HCT116 (cell line): Measurements from ENCODE around the gene IGDCC3. TPM values are rescaled to one million over a fixed set of nuclear protein-coding genes. Genes with fewer than 3 reads are reported as not detected.

Experiments
- ATAC-seq: fragments of 200-7000 bp; cut with Tn5 transposase; 2 replicates; pipeline ENCODE4 v1.9.1; 2020; ENCODE audit warnings: mild to moderate bottlenecking, moderate library complexity
- BruUV-seq: library from RNA; stranded (reverse); fragments of 400-500 nt; replicated peaks from 2 replicates; lab custom pipeline; 2021; lab: Mats Ljungman, UMichigan
- CTCF ChIA-PET: fragments of 300-600 bp; sonication (Branson Sonifier 250); formaldehyde crosslinking; loops from one replicate; lab custom pipeline; 2021; ENCODE audit warnings: antibody characterized with exemption; lab: Charles Lee
- POLR2A ChIA-PET: fragments of 300-600, 350-600 bp; sonication (Branson Sonifier 250); formaldehyde crosslinking; loops from one replicate; lab custom pipeline; 2021; ENCODE audit warnings: antibody characterized with exemption; lab: Charles Lee
- RAD21 ChIA-PET, 2 experiments: fragments of 300-600 bp; sonication (Branson Sonifier 250); formaldehyde crosslinking; loops; one replicate each; lab custom pipeline; 2023; ENCODE audit warnings: low total read pairs in 2 of 2; ENCODE audit not compliant: uncharacterized antibody in 2 of 2, unreplicated experiment in 2 of 2, low non-redundant PET in 1 of 2; lab: Charles Lee
- DNase-seq: peaks from one replicate; pipeline ENCODE4 v3.0.0-alpha.2; 2010; ENCODE audit warnings: low read depth, low spot score
- H2AFZ ChIP-seq: fragments of 200-600 bp; shearing (Covaris generic), sonication (generic); 2 replicates; pipeline ENCODE4 v1.6.1; 2017; ENCODE audit warnings: low read depth, mixed run types, mixed read lengths, antibody characterized with exemption, low read length; ENCODE audit not compliant: poor library complexity, severe bottlenecking
- H3K27ac ChIP-seq: 2 replicates; pipeline ENCODE4 v1.5.1; 2012; ENCODE audit warnings: low read depth, low read length
- H3K27me3 ChIP-seq: fragments of 200-600 bp; sonication (generic); 2 replicates; pipeline ENCODE4 v1.6.1; 2016; ENCODE audit warnings: mixed run types, low read length, mixed read lengths; ENCODE audit not compliant: insufficient read depth
- H3K36me3 ChIP-seq, 2 experiments: fragments of 200-500 bp in 1 of 2; fragments of 200-600 bp in 1 of 2; sonication (Bioruptor generic) in 1 of 2; sonication (generic) in 1 of 2; 2 replicates each; pipeline versions ENCODE4 v1.5.1 to v1.6.1; 2014 to 2016; ENCODE audit warnings: low read length in 2 of 2, inconsistent platforms in 1 of 2, mixed read lengths in 1 of 2, mixed run types in 1 of 2; ENCODE audit not compliant: insufficient read depth in 2 of 2, control insufficient read depth in 1 of 2
- H3K4me1 ChIP-seq, 2 experiments: fragments of 200-600 bp in 1 of 2; sonication (generic) in 1 of 2; 2 replicates each; pipeline versions ENCODE4 v1.5.1 to v1.6.1; 2012 to 2017; ENCODE audit warnings: low read length in 2 of 2, inconsistent platforms in 1 of 2, mild to moderate bottlenecking in 1 of 2, mixed read lengths in 1 of 2, mixed run types in 1 of 2, moderate library complexity in 1 of 2; ENCODE audit not compliant: insufficient read depth in 2 of 2, control insufficient read depth in 1 of 2
- H3K4me2 ChIP-seq: fragments of 200-600 bp; sonication (generic); 2 replicates; pipeline ENCODE4 v1.6.1; 2017; ENCODE audit warnings: mixed run types, low read length, mixed read lengths
- H3K4me3 ChIP-seq, 2 experiments: fragments of 200-600 bp in 1 of 2; sonication (generic) in 1 of 2; replicated peaks in 1 of 2; 2 replicates each; pipeline ENCODE4 v1.5.1; 2011 to 2016; ENCODE audit warnings: low read length in 2 of 2, control low read depth in 1 of 2, low read depth in 1 of 2, mild to moderate bottlenecking in 1 of 2, mixed read lengths in 1 of 2, mixed run types in 1 of 2
- H3K79me2 ChIP-seq: fragments of 200-600 bp; sonication (generic); 2 replicates; pipeline ENCODE4 v1.6.1; 2017; ENCODE audit warnings: mild to moderate bottlenecking, mixed run types, low read length, moderate library complexity, mixed read lengths; ENCODE audit not compliant: insufficient read depth
- H3K9ac ChIP-seq: fragments of 200-600 bp; sonication (generic); 2 replicates; pipeline ENCODE4 v1.6.1; 2016; ENCODE audit warnings: low read length, mixed read lengths
- H3K9me2 ChIP-seq: fragments of 200-600 bp; sonication (generic), shearing (Covaris generic); 2 replicates; pipeline ENCODE4 v1.6.1; 2017; ENCODE audit warnings: mixed run types, mild to moderate bottlenecking, moderate library complexity; ENCODE audit not compliant: insufficient read depth
- H3K9me3 ChIP-seq, 2 experiments: fragments of 200-500 bp in 1 of 2; fragments of 200-600 bp in 1 of 2; sonication (Bioruptor generic) in 1 of 2; sonication (generic) in 1 of 2; 2 replicates each; pipeline ENCODE4 v1.6.1; 2014 to 2017; ENCODE audit warnings: low read length in 2 of 2, mixed read lengths in 2 of 2, inconsistent platforms in 1 of 2, low read depth in 1 of 2, mild to moderate bottlenecking in 1 of 2, mixed run types in 1 of 2, moderate library complexity in 1 of 2; ENCODE audit not compliant: control insufficient read depth in 1 of 2, insufficient read depth in 1 of 2
- H4K20me1 ChIP-seq: fragments of 200-600 bp; sonication (generic), shearing (Covaris generic); 2 replicates; pipeline ENCODE4 v1.6.1; 2017; ENCODE audit warnings: mixed run types, mild to moderate bottlenecking, moderate library complexity; ENCODE audit not compliant: insufficient read depth
- ATF3 ChIP-seq: IDR thresholded peaks from 2 replicates; pipeline ENCODE4 v1.6.1; 2012
- CEBPB ChIP-seq: IDR thresholded peaks from 2 replicates; pipeline ENCODE4 v1.6.1; 2012; ENCODE audit warnings: low read depth
- EGR1 ChIP-seq: IDR thresholded peaks from 2 replicates; pipeline ENCODE4 v1.6.1; 2012; ENCODE audit warnings: low read depth
- ELF1 ChIP-seq: IDR thresholded peaks from 2 replicates; pipeline ENCODE4 v1.6.1; 2012; ENCODE audit warnings: low read depth, borderline replicate concordance
- EZH2 ChIP-seq: fragments of 200-600 bp; sonication (generic); IDR thresholded peaks from 2 replicates; pipeline ENCODE4 v1.6.1; 2017; ENCODE audit warnings: antibody characterized with exemption, mixed run types
- EZH2phosphoT487 ChIP-seq: fragments of 200-600 bp; IDR thresholded peaks from 2 replicates; pipeline ENCODE4 v1.6.1; 2018; ENCODE audit warnings: antibody characterized with exemption, borderline replicate concordance
- JUND ChIP-seq: IDR thresholded peaks from 2 replicates; pipeline ENCODE4 v1.6.1; 2012
- POLR2A ChIP-seq: IDR thresholded peaks from 2 replicates; pipeline ENCODE4 v1.7.0; 2011; ENCODE audit warnings: borderline replicate concordance; ENCODE audit not compliant: insufficient read depth, insufficient read length; ENCODE audit errors: extremely low read depth
- SIN3A ChIP-seq: IDR thresholded peaks from 2 replicates; pipeline ENCODE4 v1.6.1; 2012; ENCODE audit warnings: low read depth
- SP1 ChIP-seq: IDR thresholded peaks from 2 replicates; pipeline ENCODE4 v1.6.1; 2012; ENCODE audit warnings: low read depth
- SRF ChIP-seq: IDR thresholded peaks from 2 replicates; pipeline ENCODE4 v1.6.1; 2012; ENCODE audit warnings: low read depth
- YY1 ChIP-seq: IDR thresholded peaks from 2 replicates; pipeline ENCODE4 v1.6.1; 2011; ENCODE audit warnings: low read length, low read depth, moderate library complexity, mild to moderate bottlenecking; ENCODE audit not compliant: insufficient replicate concordance; ENCODE audit errors: extremely low read depth
- ZBTB33 ChIP-seq: IDR thresholded peaks from 2 replicates; pipeline ENCODE4 v1.6.1; 2011; ENCODE audit warnings: mild to moderate bottlenecking, low read length, moderate library complexity; ENCODE audit not compliant: insufficient replicate concordance; ENCODE audit errors: extremely low read depth
- ZFX ChIP-seq: fragments of 450-650 bp; IDR thresholded peaks from 2 replicates; pipeline ENCODE4 v1.6.1; 2017
- intact Hi-C: fragments of 100-400 bp; cut with micrococcal nuclease; formaldehyde crosslinking; loops from 2 replicates; pipeline ENCODE4 v1.10.0; 2022
- total RNA-seq: library from RNA; stranded (reverse); gene quantifications from one replicate; pipeline ENCODE4 v1.2.1, GENCODE V29; 2021; ENCODE audit not compliant: unreplicated experiment

IGDCC3 gene
- total RNA-seq, 1 experiment from 2014 or later, result 0.44 TPM

GRCh38 chr15:65381445-65382145 lies 3.8 kb upstream of the IGDCC3 start:
- ATAC-seq (no peak), DNase-seq (no peak)
- no peaks in the 10 kb centered on the region for H3K36me3 ChIP-seq
- no peaks in the 10 kb centered on the region for H3K79me2 ChIP-seq
- CTCF ChIA-PET, result interaction anchor here (1.3 kb wide), 1 partner anchor 12 kb away, joined by 5 read pairs; no protein-coding TSS in a partner anchor
- no peaks in the 10 kb centered on the region for H4K20me1 ChIP-seq
- no peak overlapping the region for H3K4me2 ChIP-seq
- TF ChIP-seq EGR1, result no peak
- TF ChIP-seq ZBTB33, result no peak
- no peak for TF ChIP-seq SRF
- TF ChIP-seq ATF3, result no peak
- no peak for TF ChIP-seq ZFX
- TF ChIP-seq POLR2A, result no peak
- no peak for TF ChIP-seq EZH2
- TF ChIP-seq CEBPB, result no peak
- TF ChIP-seq ELF1, result no peak
- TF ChIP-seq EZH2phosphoT487, result no peak
- no peak for TF ChIP-seq JUND
- TF ChIP-seq SIN3A, result no peak
- TF ChIP-seq YY1, result no peak
- no peak for TF ChIP-seq SP1
- RAD21 ChIA-PET, result no interaction called here
- BruUV-seq, result no TSS peak
- H3K4me3 ChIP-seq, result no peak overlapping the region
- no peak overlapping the region for H3K27ac ChIP-seq
- POLR2A ChIA-PET, result no interaction called here
- H3K9ac ChIP-seq, result no peak overlapping the region
- peaks cover 8 to 21% of the 10 kb centered on the region in 2 experiments for H3K4me1 ChIP-seq
- intact Hi-C loops, result no loop called here
- H3K9me3 ChIP-seq, result no peaks in the 10 kb centered on the region
- no peaks in the 10 kb centered on the region for H3K9me2 ChIP-seq
- H2AFZ ChIP-seq, result no peak overlapping the region
- peaks cover 2% of the 10 kb centered on the region; the same call in 1 of the 2 replicates for H3K27me3 ChIP-seq
